ENCODE data around the gene LSM10.

Gene LSM10

DNA sequence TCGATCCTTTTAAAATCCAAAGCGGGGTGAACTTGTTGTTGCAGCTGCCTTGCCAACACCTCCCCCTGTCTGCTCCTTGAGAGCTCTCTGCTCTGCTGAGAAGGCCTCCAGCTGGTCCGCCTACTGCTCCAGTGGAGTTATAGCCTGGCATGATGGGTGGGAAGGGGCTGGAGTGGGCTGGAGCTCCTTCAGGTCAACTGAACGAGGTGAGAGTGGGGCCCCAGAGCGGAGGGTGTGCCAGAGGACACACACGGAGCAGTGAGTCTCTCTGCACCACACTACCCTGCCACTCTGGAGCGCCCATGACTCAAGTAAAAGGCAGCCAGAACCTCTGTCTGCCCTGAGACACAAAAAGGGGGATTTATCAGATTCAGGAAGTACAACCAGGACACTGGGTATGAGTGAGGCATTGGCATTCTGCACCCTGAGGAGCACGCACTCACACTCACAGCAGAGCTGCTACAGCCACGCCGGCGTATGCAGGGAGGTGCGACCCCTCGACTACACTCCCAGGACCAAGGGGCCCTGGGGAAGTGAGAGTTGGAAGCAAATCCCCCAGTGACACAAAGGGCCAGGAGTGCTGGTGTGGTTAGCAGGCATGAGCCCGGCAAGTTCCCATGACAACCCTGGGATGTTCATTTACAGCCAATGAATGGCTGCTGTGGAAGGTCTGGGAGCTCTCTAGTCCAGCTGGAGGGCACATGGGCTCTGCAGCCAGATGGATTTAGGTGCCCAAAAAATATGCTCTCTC is 46.3 kb downstream of the LSM10 start:
- Histone ChIP-seq H3K36me3 (replicated peaks; ENCODE audit: low read depth, low read length) (no peaks in the 10 kb centered on the region), H3K9ac (ENCODE audit: low read length) (no peak overlapping the region), H3K27ac (ENCODE audit: low read length) (no peak overlapping the region), H3K4me1 (ENCODE audit: low read length) (peaks cover 34% of the 10 kb centered on the region), H3K9me3 (ENCODE audit: insufficient read depth, low read length) (no peaks in the 10 kb centered on the region), H3K27me3 (ENCODE audit: low read depth, low read length) (no peaks in the 10 kb centered on the region), H3K4me3 (ENCODE audit: low read length) (0 out of 2 replicates have a peak overlapping the region, but pooled peaks have one; percentile 47), H3K79me2 (ENCODE audit: low read length) (no peaks in the 10 kb centered on the region), H4K20me1 (ENCODE audit: insufficient read depth, low read length) (peaks cover 5% of the 10 kb centered on the region), H3K4me2 (ENCODE audit: low read length) (peak overlapping the region; percentile 85), H2AFZ (ENCODE audit: low read depth, low read length) (no peak overlapping the region)
- no peak for TF ChIP-seq EZH2phosphoT487 (IDR thresholded peaks at IDR 0.05; ENCODE audit: low read depth)
- no peak for TF ChIP-seq CTCF (IDR thresholded peaks at IDR 0.05; ENCODE audit: low read depth, low read length)

- Histone ChIP-seq H3K36me3 (replicated peaks; ENCODE audit: low read depth, low read length) (no peaks in the 10 kb centered on the region), H3K79me2 (ENCODE audit: low read length) (no peaks in the 10 kb centered on the region), H4K20me1 (ENCODE audit: insufficient read depth, low read length) (peaks cover 5% of the 10 kb centered on the region), H3K4me2 (ENCODE audit: low read length) (peak overlapping the region; percentile 85), H2AFZ (ENCODE audit: low read depth, low read length) (no peak overlapping the region), H3K4me1 (ENCODE audit: low read length) (peaks cover 34% of the 10 kb centered on the region), H3K9ac (ENCODE audit: low read length) (no peak overlapping the region), H3K9me3 (ENCODE audit: insufficient read depth, low read length) (no peaks in the 10 kb centered on the region), H3K4me3 (ENCODE audit: low read length) (peak overlapping the region; percentile 47), H3K27me3 (ENCODE audit: low read depth, low read length) (no peaks in the 10 kb centered on the region), H3K27ac (ENCODE audit: low read length) (no peak overlapping the region)
- TF ChIP-seq CTCF (IDR thresholded peaks at IDR 0.05; ENCODE audit: low read depth, low read length) (no peak), EZH2phosphoT487 (IDR thresholded peaks at IDR 0.05; ENCODE audit: low read depth) (no peak)
These were observed 47.0 kb downstream of the LSM10 start for GRCh38 chr1:36350659-36351226.

- Histone ChIP-seq H2AFZ (ENCODE audit: low read depth, low read length) (no peak overlapping the region), H3K9ac (ENCODE audit: low read length) (no peak overlapping the region), H3K79me2 (ENCODE audit: low read length) (no peaks in the 10 kb centered on the region), H4K20me1 (ENCODE audit: insufficient read depth, low read length) (peaks cover 5% of the 10 kb centered on the region), H3K27me3 (ENCODE audit: low read depth, low read length) (no peaks in the 10 kb centered on the region), H3K9me3 (ENCODE audit: insufficient read depth, low read length) (no peaks in the 10 kb centered on the region), H3K27ac (ENCODE audit: low read length) (no peak overlapping the region; the same call in 1 of the 2 replicates), H3K36me3 (replicated peaks; ENCODE audit: low read depth, low read length) (no peaks in the 10 kb centered on the region), H3K4me3 (ENCODE audit: low read length) (no peak overlapping the region), H3K4me2 (ENCODE audit: low read length) (peak overlapping the region; percentile 85), H3K4me1 (ENCODE audit: low read length) (peaks cover 34% of the 10 kb centered on the region)
- TF ChIP-seq CTCF (IDR thresholded peaks at IDR 0.05; ENCODE audit: low read depth, low read length) (no peak), EZH2phosphoT487 (IDR thresholded peaks at IDR 0.05; ENCODE audit: low read depth) (no peak)
These were observed 47.9 kb downstream of the LSM10 start for GRCh38 chr1:36349839-36350238.

GRCh38 chr1:36349241-36349671 is 48.5 kb downstream of the LSM10 start:
- Histone ChIP-seq H3K9me3 (ENCODE audit: insufficient read depth, low read length) (no peaks in the 10 kb centered on the region), H3K27me3 (ENCODE audit: low read depth, low read length) (no peaks in the 10 kb centered on the region), H2AFZ (ENCODE audit: low read depth, low read length) (no peak overlapping the region), H3K4me1 (ENCODE audit: low read length) (peaks cover 34% of the 10 kb centered on the region), H3K79me2 (ENCODE audit: low read length) (no peaks in the 10 kb centered on the region), H3K27ac (ENCODE audit: low read length) (no peak overlapping the region; the same call in 1 of the 2 replicates), H3K9ac (ENCODE audit: low read length) (no peak overlapping the region), H3K4me2 (ENCODE audit: low read length) (peak overlapping the region; percentile 85), H4K20me1 (ENCODE audit: insufficient read depth, low read length) (peaks cover 5% of the 10 kb centered on the region), H3K4me3 (ENCODE audit: low read length) (peak overlapping the region; percentile 46), H3K36me3 (replicated peaks; ENCODE audit: low read depth, low read length) (no peaks in the 10 kb centered on the region)
- TF ChIP-seq EZH2phosphoT487 (IDR thresholded peaks at IDR 0.05; ENCODE audit: low read depth) (no peak), CTCF (IDR thresholded peaks at IDR 0.05; ENCODE audit: low read depth, low read length) (no peak)
